HT1080 (cell line): ENCODE results near the gene COQ2. TPM values are rescaled to one million over a fixed set of nuclear protein-coding genes. Genes with fewer than 3 reads are reported as not detected.

Source experiments
- DNase-seq: peaks from one replicate; pipeline ENCODE4 v3.0.0-alpha.2; 2015; ENCODE audit warnings: low read depth
- small RNA-seq: library from RNA; depleted of rRNA; stranded (forward); fragments of <200 nt; gene quantifications from one replicate; pipeline ENCODE3, GENCODE V24; 2014
- total RNA-seq: library from RNA; depleted of rRNA; stranded (reverse); fragments of >200 nt; shearing (Covaris generic); gene quantifications from 2 replicates; pipeline ENCODE4 v1.2.3, GENCODE V29; 2014; rRNA removed

The COQ2 gene
- total RNA-seq, 1 experiment from 2014 or later, result 29.5 TPM

- DNase-seq, result no peak
Observed at GRCh38 chr4:83219344-83220331, 65.0 kb downstream of the COQ2 start.

DNA sequence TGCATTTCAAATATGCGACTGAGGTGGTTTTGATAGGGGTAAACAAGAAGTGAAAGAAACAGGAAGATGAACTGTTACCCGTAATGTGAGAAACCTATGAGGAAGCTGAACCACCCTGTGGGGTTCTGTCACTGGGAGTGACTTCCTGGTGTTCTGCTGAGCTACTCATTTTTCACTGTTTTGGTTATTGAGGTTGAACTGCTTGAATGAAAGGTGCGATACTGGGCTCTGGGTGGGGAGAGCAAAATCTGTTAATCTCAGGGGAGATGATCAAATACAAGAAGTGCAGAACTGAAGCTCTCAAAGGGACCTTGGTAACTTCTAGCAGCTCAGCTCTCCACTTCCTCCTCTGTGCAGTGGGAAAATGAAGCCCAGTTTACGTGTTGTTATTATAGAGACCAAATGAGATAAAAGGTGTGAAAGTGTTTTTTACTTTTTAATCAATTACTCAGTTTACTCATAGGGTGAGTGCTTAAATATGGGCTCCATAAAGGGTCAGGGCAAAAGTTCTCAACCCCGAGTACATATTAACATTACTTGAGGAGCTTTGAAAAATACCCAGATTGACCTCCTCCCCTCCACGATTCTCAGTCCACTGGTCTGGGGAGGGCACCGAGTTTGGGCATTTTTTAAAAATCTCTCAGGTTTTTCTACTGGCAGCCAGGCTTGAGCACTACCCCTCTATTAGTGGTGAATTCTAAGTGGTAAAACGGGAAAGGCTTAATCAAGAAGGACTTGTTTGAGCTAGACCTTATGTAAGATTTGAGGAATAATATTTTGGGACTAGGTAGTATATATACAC lies 66.7 kb downstream of the COQ2 start:
- peak; percentile 22 for DNase-seq

GRCh38 chr4:83216959-83217683 lies 67.5 kb downstream of the COQ2 start:
- DNase-seq, result no peak

GRCh38 chr4:83214079-83214478 lies 70.5 kb downstream of the COQ2 start:
- DNase-seq, result no peak

Small RNAs within 50 kb of the gene (small RNA-seq; reads per million reads assigned to genes)
- gene AC114781.3, result not detected

Other genes starting within 250 kb of the COQ2 start
- 48.6 and 66.7 TPM in 2 replicates for gene COPS4, start 249.6 kb downstream of the COQ2 start, total RNA-seq
- gene PLAC8, start 170.1 kb downstream of the COQ2 start, total RNA-seq, result not detected in 2 replicates
- 4.0 and 6.0 TPM in 2 replicates for gene HPSE, start 50.0 kb upstream of the COQ2 start, total RNA-seq
- 17.7 and 18.1 TPM in 2 replicates for gene HELQ, start 171.0 kb upstream of the COQ2 start, total RNA-seq
- gene MRPS18C, start 171.3 kb upstream of the COQ2 start, total RNA-seq, result 41.0 and 44.8 TPM in 2 replicates
- 11.8 and 14.6 TPM in 2 replicates for gene ABRAXAS1, start 200.3 kb upstream of the COQ2 start, total RNA-seq